DOHH2 (cell line): ENCODE results near the gene APIP.

ENCODE experiments used
- H3F3A ChIP-seq: fragments of 200-600 bp; sonication (generic), shearing (Covaris generic); 2 replicates; pipeline ENCODE4 v1.6.0; 2016; ENCODE audit warnings: antibody characterized with exemption, mild to moderate bottlenecking; ENCODE audit not compliant: control insufficient read depth, insufficient read depth
- H3K27ac ChIP-seq: fragments of 200-600 bp; sonication (generic); 2 replicates; pipeline ENCODE4 v1.5.1; 2014; ENCODE audit warnings: low read depth, mild to moderate bottlenecking, low read length, moderate library complexity
- H3K27me3 ChIP-seq: fragments of 200-600 bp; sonication (generic); 2 replicates; pipeline ENCODE4 v1.6.1; 2014; ENCODE audit warnings: mild to moderate bottlenecking, low read length, mixed read lengths; ENCODE audit not compliant: control insufficient read depth
- H3K36me3 ChIP-seq: fragments of 200-600 bp; sonication (generic); 2 replicates; pipeline ENCODE4 v1.6.1; 2014; ENCODE audit warnings: mild to moderate bottlenecking, low read length, moderate library complexity, mixed read lengths; ENCODE audit not compliant: control insufficient read depth
- H3K4me1 ChIP-seq: fragments of 200-600 bp; sonication (generic); 2 replicates; pipeline ENCODE4 v1.6.1; 2014; ENCODE audit warnings: mild to moderate bottlenecking, low read length, mixed read lengths; ENCODE audit not compliant: control insufficient read depth
- H3K4me2 ChIP-seq: fragments of 200-600 bp; sonication (generic); 2 replicates; pipeline ENCODE4 v1.6.0; 2014; ENCODE audit warnings: mild to moderate bottlenecking, low read length, moderate library complexity
- H3K4me3 ChIP-seq: fragments of 200-600 bp; sonication (generic); 2 replicates; pipeline ENCODE4 v1.5.1; 2014; ENCODE audit warnings: mild to moderate bottlenecking, low read length, mixed read lengths
- H3K79me2 ChIP-seq: fragments of 200-600 bp; sonication (generic); 2 replicates; pipeline ENCODE4 v1.6.1; 2014; ENCODE audit warnings: mild to moderate bottlenecking, low read length, mixed read lengths; ENCODE audit not compliant: control insufficient read depth
- H3K9me2 ChIP-seq: fragments of 200-600 bp; sonication (generic); replicated peaks from 2 replicates; pipeline ENCODE4 v1.6.1; 2014; ENCODE audit warnings: mild to moderate bottlenecking, low read length, mixed read lengths; ENCODE audit not compliant: control insufficient read depth
- H3K9me3 ChIP-seq: fragments of 200-600 bp; sonication (generic); 2 replicates; pipeline ENCODE4 v1.6.1; 2014; ENCODE audit warnings: antibody characterized with exemption, low read length, mixed read lengths; ENCODE audit not compliant: control insufficient read depth, insufficient read depth
- H4K20me1 ChIP-seq: fragments of 200-600 bp; sonication (generic); 2 replicates; pipeline ENCODE4 v1.6.0; 2014; ENCODE audit warnings: low read depth, mild to moderate bottlenecking, antibody characterized with exemption, low read length, moderate library complexity; ENCODE audit not compliant: control insufficient read depth, insufficient read depth
- EZH2phosphoT487 ChIP-seq: fragments of 200-600 bp; sonication (generic); IDR thresholded peaks from 2 replicates; pipeline ENCODE4 v1.6.1; 2017; ENCODE audit warnings: borderline replicate concordance, mild to moderate bottlenecking, antibody characterized with exemption, low read length, moderate library complexity, mixed read lengths
- TF ChIP-seq, protein P1 (sequence below): fragments of 200-600 bp; sonication (generic); IDR thresholded peaks from one replicate; pipeline ENCODE4 v1.5.1; 2014; ENCODE audit warnings: antibody characterized with exemption, mild to moderate bottlenecking, low read depth, low read length; ENCODE audit not compliant: poor library complexity, severe bottlenecking

APIP gene

GRCh38 chr11:34843271-34843670 is 72.9 kb downstream of the APIP start:
- Histone ChIP-seq H3K79me2 (no peaks in the 10 kb centered on the region), H3K36me3 (no peaks in the 10 kb centered on the region), H3K9me2 (no peaks in the 10 kb centered on the region; the same call in 1 of the 2 replicates), H3K4me3 (no peak overlapping the region), H3K27ac (no peak overlapping the region), H4K20me1 (no peaks in the 10 kb centered on the region), H3F3A (no peaks in the 10 kb centered on the region), H3K27me3 (no peaks in the 10 kb centered on the region), H3K9me3 (no peaks in the 10 kb centered on the region), H3K4me2 (no peak overlapping the region), H3K4me1 (no peaks in the 10 kb centered on the region)
- TF ChIP-seq EZH2phosphoT487, result no peak
- TF ChIP-seq, protein P1, sequence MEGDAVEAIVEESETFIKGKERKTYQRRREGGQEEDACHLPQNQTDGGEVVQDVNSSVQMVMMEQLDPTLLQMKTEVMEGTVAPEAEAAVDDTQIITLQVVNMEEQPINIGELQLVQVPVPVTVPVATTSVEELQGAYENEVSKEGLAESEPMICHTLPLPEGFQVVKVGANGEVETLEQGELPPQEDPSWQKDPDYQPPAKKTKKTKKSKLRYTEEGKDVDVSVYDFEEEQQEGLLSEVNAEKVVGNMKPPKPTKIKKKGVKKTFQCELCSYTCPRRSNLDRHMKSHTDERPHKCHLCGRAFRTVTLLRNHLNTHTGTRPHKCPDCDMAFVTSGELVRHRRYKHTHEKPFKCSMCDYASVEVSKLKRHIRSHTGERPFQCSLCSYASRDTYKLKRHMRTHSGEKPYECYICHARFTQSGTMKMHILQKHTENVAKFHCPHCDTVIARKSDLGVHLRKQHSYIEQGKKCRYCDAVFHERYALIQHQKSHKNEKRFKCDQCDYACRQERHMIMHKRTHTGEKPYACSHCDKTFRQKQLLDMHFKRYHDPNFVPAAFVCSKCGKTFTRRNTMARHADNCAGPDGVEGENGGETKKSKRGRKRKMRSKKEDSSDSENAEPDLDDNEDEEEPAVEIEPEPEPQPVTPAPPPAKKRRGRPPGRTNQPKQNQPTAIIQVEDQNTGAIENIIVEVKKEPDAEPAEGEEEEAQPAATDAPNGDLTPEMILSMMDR, result no peak

- no peak overlapping the region for H3K27ac ChIP-seq
- H3F3A ChIP-seq, result no peaks in the 10 kb centered on the region
- no peaks in the 10 kb centered on the region for H3K4me1 ChIP-seq
- H3K4me3 ChIP-seq, result no peak overlapping the region
- H3K9me2 ChIP-seq, result no peaks in the 10 kb centered on the region; the same call in 1 of the 2 replicates
- no peaks in the 10 kb centered on the region for H3K79me2 ChIP-seq
- TF ChIP-seq EZH2phosphoT487, result no peak
- TF ChIP-seq, protein P1, result peak; percentile 76
- no peaks in the 10 kb centered on the region for H4K20me1 ChIP-seq
- H3K9me3 ChIP-seq, result no peaks in the 10 kb centered on the region
- no peaks in the 10 kb centered on the region for H3K27me3 ChIP-seq
- H3K4me2 ChIP-seq, result no peak overlapping the region
- H3K36me3 ChIP-seq, result no peaks in the 10 kb centered on the region
Measured at GRCh38 chr11:34840736-34841386, 75.3 kb downstream of the APIP start.

GRCh38 chr11:34839969-34840368 is 76.2 kb downstream of the APIP start:
- Histone ChIP-seq H3K27me3 (no peaks in the 10 kb centered on the region), H3K9me2 (no peaks in the 10 kb centered on the region), H4K20me1 (no peaks in the 10 kb centered on the region), H3K27ac (no peak overlapping the region), H3F3A (no peaks in the 10 kb centered on the region), H3K4me1 (no peaks in the 10 kb centered on the region), H3K4me2 (no peak overlapping the region), H3K4me3 (no peak overlapping the region), H3K9me3 (no peaks in the 10 kb centered on the region), H3K36me3 (no peaks in the 10 kb centered on the region), H3K79me2 (no peaks in the 10 kb centered on the region)
- TF ChIP-seq, protein P1, result no peak
- TF ChIP-seq EZH2phosphoT487, result no peak
